ENCODE data around the gene VPS37C. TPM values are rescaled to one million over a fixed set of nuclear protein-coding genes. Genes with fewer than 3 reads are reported as not detected.
"Not testable (repeated sequence)": the region's sequence is repeated elsewhere in the genome, so short reads cannot be mapped to it uniquely, and the experiment has no call there.

Gene VPS37C
- total RNA-seq, 1 experiment from 2014 or later = 22.9 TPM

GRCh38 chr11:61106894-61107470, 54.2 kb downstream of the VPS37C start:
- DNase-seq = no peak
- no peaks in the 10 kb centered on the region for H3K27me3 ChIP-seq
- H3K36me3 ChIP-seq = no peaks in the 10 kb centered on the region

GRCh38 chr11:61106296-61106695, 54.9 kb downstream of the VPS37C start:
- Histone ChIP-seq H3K9me3 (no peaks in the 10 kb centered on the region), H3K27me3 (no peaks in the 10 kb centered on the region), H3K4me3 (no peak overlapping the region), H3K36me3 (no peaks in the 10 kb centered on the region)
- DNase-seq = no peak

More at GRCh38 chr11:61106894-61107470, 54.2 kb downstream of the VPS37C start:
- H3K4me3 ChIP-seq = no peak overlapping the region
- H3K9me3 ChIP-seq = no peaks in the 10 kb centered on the region

DNA sequence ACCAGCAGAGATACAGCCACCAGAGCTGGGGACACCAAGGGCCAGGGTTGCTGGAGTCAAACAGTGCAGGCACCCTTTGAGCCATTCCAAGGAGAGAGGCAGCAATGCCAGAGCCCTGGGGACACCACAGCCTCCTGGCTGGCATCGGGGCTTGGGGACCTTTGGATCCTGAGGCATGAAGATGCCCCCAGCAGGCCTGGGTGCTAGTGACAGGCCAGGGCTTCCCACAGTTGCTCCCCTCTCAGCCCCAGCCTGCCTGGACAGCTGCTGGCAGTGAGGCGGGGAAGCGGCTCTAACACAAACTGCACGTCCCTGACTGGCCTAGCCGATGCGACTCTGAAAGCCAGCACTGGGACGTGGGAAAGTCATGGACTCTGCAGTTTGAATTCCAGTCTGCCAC, 56.3 kb downstream of the VPS37C start:
- no peaks in the 10 kb centered on the region for H3K9me3 ChIP-seq
- H3K27me3 ChIP-seq = no peaks in the 10 kb centered on the region
- no peak for DNase-seq
- H3K4me3 ChIP-seq = no peak overlapping the region
- no peaks in the 10 kb centered on the region for H3K36me3 ChIP-seq

GRCh38 chr11:61103851-61104423, 57.3 kb downstream of the VPS37C start:
- Histone ChIP-seq H3K36me3 (no peaks in the 10 kb centered on the region), H3K9me3 (no peaks in the 10 kb centered on the region), H3K4me3 (no peak overlapping the region), H3K27me3 (no peaks in the 10 kb centered on the region)
- no peak for DNase-seq

- no peak for DNase-seq
- H3K36me3 ChIP-seq = no peaks in the 10 kb centered on the region
- no peaks in the 10 kb centered on the region for H3K27me3 ChIP-seq
- H3K9me3 ChIP-seq = no peaks in the 10 kb centered on the region
- no peak overlapping the region for H3K4me3 ChIP-seq
Observed at GRCh38 chr11:61102667-61103571, 58.3 kb downstream of the VPS37C start.

DNA sequence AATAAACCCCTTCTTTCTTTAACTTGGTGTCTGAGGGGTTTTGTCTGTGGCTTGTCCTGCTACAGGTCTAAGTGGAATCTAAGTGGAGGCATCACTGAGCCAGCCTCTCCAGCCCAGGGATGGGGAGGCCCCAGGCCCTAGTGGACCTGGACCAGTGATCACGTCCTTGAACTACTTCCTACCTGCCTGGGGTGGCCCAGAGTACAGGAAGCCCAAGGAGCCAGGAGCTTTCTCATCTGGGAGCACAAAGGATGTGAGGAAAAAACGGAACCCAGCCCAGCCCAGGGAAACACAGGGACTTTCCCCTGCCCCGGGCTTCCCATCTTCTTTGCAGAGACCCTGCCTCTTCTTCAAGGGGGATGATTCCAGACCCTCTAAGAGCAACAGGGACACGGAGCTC, 62.4 kb downstream of the VPS37C start:
- no peak overlapping the region for H3K4me3 ChIP-seq
- H3K9me3 ChIP-seq = no peaks in the 10 kb centered on the region
- no peak for DNase-seq
- H3K27me3 ChIP-seq = no peaks in the 10 kb centered on the region
- no peaks in the 10 kb centered on the region for H3K36me3 ChIP-seq

DNA sequence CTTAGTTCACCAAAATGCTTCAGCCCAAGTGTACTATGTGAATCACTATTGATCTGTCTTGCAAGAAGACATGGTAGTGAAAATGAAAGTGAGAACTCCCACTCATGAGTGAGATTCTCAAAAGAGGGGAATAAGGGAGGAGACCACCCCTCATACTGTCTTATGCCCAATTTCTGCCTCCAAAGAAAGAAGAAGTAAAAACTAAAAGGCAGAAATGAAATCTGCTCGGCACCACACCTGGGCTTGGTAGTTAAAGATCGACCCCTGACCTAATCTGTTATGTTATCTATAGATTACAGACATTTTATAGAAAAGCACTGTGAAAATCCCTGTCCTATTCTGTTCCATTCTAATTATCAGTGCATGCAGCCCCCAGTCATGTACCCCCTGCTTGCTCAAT, 63.0 kb downstream of the VPS37C start:
- not testable (repeated sequence) for H3K27me3 ChIP-seq, H3K4me3 ChIP-seq, DNase-seq, H3K9me3 ChIP-seq, H3K36me3 ChIP-seq

- H3K36me3 ChIP-seq = no peaks in the 10 kb centered on the region
- no peak overlapping the region for H3K4me3 ChIP-seq
- no peaks in the 10 kb centered on the region for H3K9me3 ChIP-seq
- no peaks in the 10 kb centered on the region for H3K27me3 ChIP-seq
- DNase-seq = no peak
Observed at GRCh38 chr11:61095021-61095420, 66.2 kb downstream of the VPS37C start.

DNA sequence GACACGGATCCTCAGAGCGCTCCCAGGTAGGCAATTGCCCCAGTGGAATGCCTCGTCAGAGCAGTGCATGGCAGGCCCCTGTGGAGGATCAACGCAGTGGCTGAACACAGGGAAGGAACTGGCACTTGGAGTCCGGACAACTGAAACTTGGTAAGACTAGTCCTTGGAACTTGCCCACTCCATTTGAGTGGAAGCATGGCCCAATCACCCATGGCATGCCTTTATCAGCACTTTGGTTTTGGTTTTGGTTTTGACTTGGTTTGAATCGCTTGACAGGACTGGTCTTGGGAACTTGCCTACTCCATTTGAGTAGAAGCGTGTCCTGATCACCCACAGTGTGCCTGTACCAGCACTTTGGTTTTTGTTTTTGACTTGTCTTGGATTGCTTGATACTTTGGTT, 67.1 kb downstream of the VPS37C start:
- H3K36me3 ChIP-seq, H3K9me3 ChIP-seq, H3K27me3 ChIP-seq, DNase-seq, H3K4me3 ChIP-seq: not testable (repeated sequence)

DNA sequence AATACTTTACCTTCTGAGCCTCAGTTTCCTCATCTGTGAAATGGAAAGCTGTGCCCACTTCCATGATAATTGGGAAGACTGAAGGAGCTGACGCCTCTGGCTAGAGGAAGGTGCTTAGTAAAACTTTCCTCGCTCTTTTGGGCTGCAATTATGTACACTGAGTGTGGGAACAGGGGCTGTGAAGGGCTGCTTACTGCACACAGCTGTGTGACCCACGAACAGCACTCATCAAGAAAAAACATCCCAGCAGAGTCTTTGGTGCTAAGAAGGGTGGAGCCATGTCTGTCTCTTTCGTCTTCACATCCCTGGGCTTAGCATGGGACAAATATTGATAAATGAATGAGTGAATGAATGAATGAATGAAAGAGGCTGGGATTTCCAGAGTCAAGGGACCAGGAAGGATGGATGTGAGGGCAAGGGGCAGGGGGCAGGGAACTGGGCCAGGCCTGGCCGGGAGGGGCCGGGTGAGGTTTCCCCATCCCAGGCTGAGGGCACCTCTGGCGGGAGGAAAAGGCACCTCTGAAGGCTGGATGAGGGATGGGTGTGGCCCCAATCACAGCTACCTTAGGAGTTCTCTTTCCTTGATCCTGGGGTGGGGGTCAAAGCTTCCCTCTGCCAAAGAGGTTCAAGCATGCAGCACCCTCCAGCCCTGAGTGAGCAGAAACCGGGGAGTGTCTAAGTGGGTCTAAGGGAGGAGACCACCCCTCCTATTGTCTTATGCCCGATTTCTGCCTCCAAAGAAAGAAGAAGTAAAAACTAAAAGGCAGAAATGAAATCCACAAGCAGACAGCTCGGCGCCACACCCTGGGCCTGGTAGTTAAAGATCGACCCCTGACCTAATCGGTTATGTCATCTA, 68.1 kb downstream of the VPS37C start:
- no peaks in the 10 kb centered on the region for H3K9me3 ChIP-seq
- H3K4me3 ChIP-seq = no peak overlapping the region
- no peak for DNase-seq
- H3K27me3 ChIP-seq = no peaks in the 10 kb centered on the region
- H3K36me3 ChIP-seq = no peaks in the 10 kb centered on the region

GRCh38 chr11:61092280-61092766, 68.9 kb downstream of the VPS37C start:
- Histone ChIP-seq H3K36me3 (no peaks in the 10 kb centered on the region), H3K9me3 (no peaks in the 10 kb centered on the region), H3K27me3 (no peaks in the 10 kb centered on the region), H3K4me3 (no peak overlapping the region)
- no peak for DNase-seq

DNA sequence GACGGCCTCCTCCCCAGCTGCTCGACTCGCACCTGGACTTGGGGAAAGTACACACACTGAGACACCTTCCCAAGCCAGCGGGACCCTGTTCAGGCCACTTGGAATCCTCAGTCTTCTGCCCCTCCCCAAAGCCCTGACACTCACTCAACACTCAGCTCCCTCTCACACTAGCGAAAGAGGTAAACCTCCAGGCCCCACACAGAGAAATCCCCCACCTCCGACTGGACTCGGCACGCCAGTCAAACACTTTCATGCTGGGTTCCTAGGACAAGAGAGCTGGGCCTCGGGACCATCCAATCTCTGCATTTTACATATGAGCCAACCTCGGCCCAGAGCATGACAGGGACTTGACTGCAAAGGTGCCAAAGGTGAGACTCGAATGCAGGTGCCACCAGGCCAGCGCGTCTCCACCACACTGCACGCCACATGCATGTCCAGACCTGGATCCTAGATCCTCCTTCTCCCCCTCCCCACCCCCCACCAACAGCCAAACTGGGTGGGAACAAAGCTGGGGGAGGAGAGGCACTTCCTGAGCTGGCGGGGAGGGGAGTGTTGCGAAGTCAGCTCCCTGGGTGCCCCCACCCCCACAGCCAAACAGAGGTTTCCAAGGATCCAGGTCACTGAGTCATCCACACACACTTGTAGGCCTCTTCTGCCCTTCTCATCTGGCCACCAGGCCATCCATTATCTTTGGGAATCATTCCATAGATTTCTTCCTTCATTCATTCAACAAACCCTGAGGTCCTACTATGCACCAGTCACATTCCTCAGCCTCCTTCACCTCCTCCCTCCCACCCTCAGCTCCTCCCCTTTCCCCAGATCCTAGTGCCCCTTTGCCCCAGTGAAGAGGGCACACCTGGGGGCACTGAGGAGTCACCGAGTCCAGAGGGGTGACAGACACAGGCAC, 69.6 kb downstream of the VPS37C start:
- H3K4me3 ChIP-seq = no peak overlapping the region
- no peaks in the 10 kb centered on the region for H3K9me3 ChIP-seq
- no peaks in the 10 kb centered on the region for H3K27me3 ChIP-seq
- DNase-seq = peak; percentile 15
- H3K36me3 ChIP-seq = no peaks in the 10 kb centered on the region

DNA sequence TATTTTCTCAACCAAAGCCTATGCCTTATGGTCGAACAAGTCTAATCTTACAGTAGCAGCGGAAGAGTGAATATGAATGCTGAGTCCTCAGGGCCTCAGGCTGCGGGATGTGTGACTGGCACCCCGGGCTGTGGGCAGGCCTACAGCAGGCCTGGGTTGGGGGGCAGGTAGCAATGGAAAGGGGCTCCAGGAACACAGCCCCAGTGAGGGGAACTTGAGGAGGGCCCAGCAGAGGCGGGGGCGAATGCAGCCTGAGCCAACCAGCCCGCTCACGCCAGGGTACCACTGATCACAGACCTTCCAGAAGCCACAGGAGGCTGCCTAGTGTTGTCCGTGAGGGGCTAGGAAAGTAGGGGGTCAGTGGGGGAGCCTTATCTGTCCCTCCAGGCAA, 70.2 kb downstream of the VPS37C start:
- Histone ChIP-seq H3K4me3 (no peak overlapping the region), H3K27me3 (no peaks in the 10 kb centered on the region), H3K9me3 (no peaks in the 10 kb centered on the region), H3K36me3 (no peaks in the 10 kb centered on the region)
- no peak for DNase-seq

DNA sequence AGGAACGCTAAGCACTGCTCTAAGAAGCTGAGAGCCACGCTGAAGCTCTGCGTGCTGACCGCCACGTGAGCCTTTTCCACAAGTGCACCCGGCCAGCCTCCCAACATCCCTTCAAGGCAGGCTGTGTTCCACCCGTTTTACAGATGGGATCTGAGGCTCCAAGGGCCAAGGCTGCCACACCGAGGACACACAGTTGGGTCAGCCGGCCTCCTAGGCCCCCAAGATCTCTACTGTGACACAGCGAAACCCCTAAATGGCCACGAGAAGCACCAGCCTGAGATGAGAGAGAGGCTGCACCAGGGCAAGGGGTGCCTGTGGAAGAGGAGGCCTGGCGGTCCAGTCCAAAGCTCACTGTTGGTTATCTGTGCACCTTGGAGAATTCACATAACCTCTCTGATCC, 70.7 kb downstream of the VPS37C start:
- Histone ChIP-seq H3K36me3 (no peaks in the 10 kb centered on the region), H3K27me3 (no peaks in the 10 kb centered on the region), H3K9me3 (no peaks in the 10 kb centered on the region), H3K4me3 (no peak overlapping the region)
- DNase-seq = no peak

DNA sequence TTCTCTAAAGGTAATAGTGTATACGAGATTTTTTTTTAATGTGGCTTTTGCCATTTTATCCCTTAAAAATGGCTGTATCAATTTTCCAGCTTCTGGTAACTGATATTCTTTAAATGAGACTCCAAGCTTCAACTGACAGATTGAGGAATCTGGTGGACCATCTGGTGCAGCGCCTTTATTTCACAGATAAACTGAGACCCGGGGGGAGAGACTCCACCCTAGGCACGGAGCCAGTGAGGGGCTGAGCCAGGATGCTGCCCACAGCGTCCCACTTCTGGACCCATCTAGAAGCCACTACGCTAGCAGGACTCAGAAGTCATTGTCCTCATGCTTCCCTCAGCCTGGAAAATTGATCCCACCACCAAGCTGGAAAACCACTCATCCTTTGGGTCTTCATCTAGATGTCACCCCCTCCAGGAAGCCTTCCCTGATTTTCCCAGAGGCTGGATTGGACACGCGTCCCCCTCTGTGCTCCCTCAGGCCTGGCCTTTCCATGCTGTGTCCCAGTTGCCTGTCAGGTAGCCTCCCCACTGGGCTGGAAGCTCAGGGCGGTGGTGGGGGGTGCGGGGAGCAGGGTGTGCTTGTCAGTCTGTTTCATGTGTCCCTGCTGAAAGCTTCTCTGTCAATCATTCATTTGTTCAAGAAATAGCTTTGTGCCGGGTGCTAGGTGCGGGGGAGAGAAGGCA, 71.3 kb downstream of the VPS37C start:
- Histone ChIP-seq H3K4me3 (no peak overlapping the region), H3K36me3 (no peaks in the 10 kb centered on the region), H3K9me3 (no peaks in the 10 kb centered on the region), H3K27me3 (no peaks in the 10 kb centered on the region)
- no peak for DNase-seq

Measured in MG63 (cell line).